Right hindlimb (tissue), 1 donor: Measurements from ENCODE around the gene OR13D1.
"Not testable (repeated sequence)": the region's sequence is repeated elsewhere in the genome, so short reads cannot be mapped to it uniquely, and the experiment has no call there.

ENCODE experiments used
- DNase-seq: peaks from one replicate; pipeline ENCODE4 v3.0.0-alpha.2; 2018

Gene OR13D1, protein sequence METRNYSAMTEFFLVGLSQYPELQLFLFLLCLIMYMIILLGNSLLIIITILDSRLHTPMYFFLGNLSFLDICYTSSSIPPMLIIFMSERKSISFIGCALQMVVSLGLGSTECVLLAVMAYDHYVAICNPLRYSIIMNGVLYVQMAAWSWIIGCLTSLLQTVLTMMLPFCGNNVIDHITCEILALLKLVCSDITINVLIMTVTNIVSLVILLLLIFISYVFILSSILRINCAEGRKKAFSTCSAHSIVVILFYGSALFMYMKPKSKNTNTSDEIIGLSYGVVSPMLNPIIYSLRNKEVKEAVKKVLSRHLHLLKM

DNA sequence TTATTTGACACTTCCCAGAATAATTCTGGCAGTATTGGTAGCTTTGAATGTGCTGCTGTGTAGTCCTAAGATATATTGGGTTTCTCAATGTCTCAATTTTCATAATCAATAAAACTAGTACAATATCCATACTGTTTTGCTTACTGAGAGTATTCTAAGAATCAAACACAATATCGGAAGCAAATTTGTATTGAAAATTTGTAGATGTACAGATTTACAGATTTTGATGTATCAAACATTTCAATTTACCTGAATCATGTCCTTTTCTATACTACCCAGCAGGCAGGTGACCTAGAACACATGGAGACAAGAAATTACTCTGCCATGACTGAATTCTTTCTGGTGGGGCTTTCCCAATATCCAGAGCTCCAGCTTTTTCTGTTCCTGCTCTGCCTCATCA, at the start of gene OR13D1:
TSS of gene OR13D1 (plus strand) at position 301 of the 400 bp plus-strand sequence. CDS start at position 301, 0 bp downstream.
- DNase-seq = no peak

DNA sequence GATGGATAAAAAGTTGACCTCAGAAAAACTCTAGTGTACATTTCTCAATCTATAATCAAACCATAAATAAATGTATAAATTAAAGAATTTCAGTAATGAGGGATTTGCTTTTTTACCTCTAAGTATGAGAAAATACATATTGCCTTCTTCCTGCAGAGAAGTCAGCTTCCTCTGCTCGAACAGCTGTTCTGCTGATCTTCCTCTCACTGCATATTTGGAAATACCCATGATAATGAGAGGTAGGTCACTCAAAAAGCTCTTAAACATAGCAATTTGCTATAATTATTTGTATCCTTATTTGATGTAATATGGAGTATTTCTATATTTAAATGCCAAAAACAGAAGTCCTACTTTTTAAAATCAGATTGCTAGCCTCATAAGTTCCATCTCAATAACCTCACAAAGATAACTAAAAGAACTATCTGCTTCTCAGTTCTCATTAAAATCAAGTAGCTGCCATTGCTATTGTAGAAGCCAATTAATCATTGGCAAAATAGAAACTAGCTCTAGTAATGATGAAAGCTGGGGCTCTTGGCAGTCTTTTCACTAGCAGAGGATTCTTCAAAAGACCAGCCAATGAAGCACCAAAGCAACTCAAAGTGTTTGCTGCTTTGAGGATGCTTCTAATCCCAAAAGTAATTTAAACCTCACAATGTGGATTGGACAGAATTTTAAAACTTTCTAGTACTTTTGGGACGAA, 35.7 kb upstream of the OR13D1 start:
- DNase-seq = no peak

DNA sequence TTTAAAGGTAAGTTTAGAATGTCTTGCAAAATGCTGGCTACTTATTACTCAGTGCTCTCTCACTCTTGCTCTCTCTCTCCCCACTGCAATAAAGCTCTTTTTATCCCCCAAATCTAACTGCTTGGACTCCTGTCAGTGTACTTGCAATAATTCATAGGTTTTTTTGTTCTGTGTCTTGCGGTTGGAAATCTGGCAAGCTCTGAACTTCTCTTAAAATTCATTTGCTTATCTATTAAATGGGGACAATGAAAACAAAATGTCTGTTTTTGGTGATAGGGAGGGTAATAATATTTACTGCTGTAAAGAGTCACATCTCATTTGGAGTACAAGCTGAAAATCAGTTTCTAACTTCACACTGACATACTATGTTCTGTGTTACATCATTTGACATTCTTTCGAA, 18.7 kb upstream of the OR13D1 start:
- DNase-seq = no peak

DNA sequence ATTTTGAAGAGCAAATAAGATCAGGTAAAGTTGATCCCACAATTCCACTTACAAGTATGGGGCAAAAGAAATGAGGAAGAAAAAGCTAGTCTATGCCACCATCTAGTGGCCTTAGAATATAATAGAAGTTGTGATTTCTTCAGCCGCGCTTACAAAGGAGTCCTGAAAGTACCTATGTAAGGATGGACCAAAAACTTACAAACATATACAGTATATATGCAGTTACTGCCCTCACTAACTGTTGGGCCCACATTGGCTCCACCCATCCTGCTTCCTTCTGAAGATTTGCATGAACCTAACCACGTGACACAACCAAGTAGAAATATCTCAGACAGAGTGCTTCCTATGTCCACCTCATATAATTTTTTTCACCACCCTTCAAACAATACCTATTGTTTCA, 11.7 kb upstream of the OR13D1 start:
- no peak for DNase-seq

DNA sequence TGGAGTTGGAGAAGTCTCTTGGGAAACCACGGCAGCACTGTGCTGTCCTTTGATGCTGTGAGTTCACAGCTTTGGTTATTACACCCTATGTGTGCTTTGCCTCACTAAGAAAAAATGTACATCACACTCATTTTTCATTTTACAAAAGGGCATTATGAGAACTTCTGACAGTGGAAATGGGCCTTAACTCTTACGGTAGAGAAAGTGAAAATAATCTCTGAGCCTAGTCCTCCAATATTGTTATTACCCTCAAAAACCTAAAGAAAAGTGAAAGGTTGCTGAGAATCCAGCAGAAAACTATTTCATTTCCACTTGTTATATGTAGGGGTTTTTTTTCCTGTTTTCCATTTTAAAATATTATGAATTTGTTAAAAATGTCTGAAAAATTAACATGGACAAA, 8.2 kb upstream of the OR13D1 start:
- no peak for DNase-seq

DNA sequence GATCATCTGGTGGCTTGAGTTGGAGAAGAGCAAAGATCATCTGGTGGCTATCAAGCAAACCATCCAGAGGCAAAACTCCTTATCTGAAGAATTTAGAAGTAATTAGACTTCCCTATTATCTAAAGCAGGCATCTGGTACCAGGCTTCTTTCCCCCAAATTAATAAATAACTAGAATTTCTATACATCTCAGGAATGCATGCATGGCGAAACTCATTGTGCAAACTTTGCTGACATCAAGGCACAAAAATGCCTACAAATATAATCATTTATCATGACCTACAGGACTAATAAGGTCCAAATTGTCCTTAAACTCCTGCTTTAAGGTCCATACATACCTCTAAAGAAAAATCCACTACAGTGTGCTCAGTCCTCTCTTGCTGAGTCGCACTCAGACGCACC, 6.0 kb downstream of the OR13D1 start:
- DNase-seq = no peak

DNA sequence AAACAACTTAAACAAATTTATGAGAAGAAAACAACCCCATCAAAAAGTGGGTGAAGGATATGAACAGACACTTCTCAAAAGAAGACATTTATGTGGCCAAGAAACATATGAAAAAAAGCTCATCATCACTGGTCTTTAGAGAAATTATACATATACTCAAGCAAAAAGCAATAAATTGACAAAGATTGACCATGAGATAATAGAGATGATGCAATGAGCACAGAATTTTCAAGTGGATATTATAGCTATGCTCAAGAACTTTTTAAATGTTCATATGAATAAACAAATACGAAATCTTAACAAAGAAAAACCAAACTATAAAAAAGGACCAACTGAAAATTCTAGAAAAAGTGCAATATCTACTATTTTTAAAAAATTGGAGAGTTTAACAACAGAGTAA, 14.4 kb downstream of the OR13D1 start:
- DNase-seq = not testable (repeated sequence)

DNA sequence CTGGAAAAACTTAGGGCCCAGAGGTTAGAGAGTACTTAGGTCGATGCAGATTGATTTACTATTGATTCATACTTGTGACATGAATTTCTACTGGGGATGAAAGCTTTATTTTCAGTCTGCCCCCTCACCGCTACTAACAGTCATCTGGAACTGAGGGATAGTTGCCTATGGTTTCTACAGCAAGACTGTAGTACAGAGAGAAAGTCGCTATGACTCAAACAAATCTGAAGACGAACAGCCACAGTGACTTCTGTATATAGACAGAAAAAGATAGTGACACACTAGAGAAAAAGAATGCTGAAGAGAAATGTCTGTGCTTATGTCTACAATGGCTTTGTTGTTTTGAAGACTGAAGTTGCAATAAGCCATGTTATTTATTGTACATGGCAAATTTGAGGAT, 17.3 kb downstream of the OR13D1 start:
- no peak for DNase-seq

DNA sequence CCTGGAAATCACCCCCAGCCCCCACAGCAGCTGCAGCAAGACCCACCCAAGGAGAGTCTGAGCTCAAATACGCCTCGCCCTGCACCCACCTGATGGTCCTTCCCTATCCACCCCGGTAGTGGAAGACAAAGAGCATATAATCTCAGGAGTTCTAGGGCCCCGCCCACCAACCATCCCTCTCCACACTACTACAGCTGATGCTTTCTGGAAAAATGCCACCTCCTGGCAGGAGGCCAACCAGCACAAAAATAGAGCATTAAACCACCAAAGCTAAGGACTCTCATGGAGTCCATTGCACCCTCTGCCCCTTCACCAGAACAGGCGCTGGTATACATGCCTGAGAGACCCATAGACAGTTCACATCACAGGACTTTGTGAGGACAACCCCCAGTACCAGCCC, 30.7 kb downstream of the OR13D1 start:
- no peak for DNase-seq

DNA sequence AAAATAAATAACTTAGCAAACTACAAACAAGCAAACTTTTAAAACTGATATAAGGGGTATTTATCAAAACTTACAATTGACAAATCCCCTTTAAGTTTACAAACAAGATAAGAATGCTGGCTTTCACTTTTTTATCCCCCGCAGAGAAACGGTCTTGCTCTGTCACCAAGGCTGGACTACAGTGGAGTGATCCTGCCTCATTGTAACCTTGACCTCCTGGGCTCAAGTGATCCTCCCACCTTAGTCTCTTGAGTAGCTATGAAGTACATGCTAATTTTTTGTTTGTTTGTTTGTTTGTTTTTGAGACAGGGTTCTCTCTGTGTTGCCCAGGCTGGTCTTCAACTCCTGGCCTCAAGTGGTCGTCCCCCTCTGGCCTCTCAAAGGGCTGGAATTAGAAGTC, 44.1 kb downstream of the OR13D1 start:
- DNase-seq = no peak

DNA sequence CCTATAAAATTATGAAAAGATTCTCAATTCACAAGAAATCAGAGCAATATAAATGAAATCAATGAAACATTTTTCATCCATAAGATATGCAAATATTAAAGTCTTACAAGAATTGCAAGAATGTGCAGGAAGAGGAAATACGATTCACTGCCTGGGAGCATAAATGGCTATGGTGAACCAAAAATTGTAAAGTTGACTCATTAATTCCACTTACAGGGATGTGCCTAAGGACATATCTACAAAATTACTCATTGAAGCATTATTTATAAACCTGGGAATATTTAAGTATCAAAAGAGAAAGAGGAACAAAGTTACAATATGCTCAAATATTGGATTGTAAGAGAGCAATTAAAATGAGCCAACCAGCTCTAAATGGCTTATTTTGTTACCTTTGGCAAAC, 46.3 kb downstream of the OR13D1 start:
- no peak for DNase-seq

DNA sequence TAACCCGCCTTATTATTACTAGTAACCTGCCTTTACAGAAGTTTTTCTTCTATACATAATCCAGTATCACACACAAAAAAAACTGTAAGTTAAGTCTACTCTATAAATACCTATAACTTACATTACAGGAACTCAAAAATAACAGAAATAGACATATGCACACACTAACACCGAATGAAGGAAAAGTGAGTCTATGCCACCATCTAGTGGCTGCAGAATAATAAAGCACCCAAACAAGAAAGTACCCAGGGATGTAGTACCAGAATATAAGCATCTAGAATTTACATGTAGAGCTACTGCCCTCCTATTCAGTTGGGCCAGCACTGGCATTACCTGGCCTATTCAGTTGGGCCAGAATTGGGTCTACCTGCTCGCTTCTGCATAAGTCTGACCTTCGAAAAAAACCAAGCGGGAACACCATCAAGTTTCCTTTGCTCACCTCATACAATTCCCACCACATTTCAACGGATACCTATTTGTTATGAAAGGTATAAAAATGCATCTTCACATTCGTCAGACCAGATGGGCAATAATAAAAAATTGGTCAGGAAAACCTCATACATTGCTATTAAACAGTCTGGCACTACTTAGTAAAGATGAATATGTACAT, 49.2 kb downstream of the OR13D1 start:
- DNase-seq = peak; percentile 49
